Neuronal stem cell (in vitro differentiated cells): ENCODE measurements around the gene NUDT3.

Experiments used
- DNase-seq: peaks from one replicate; pipeline ENCODE4 v3.0.0-alpha.2; 2013; ENCODE audit warnings: low spot score
- H2AFZ ChIP-seq: one replicate; pipeline ENCODE4 v1.6.1; 2013; ENCODE audit warnings: mild to moderate bottlenecking, low read length, inconsistent platforms
- H2AK5ac ChIP-seq: 2 replicates; pipeline ENCODE4 v1.6.1; 2013; ENCODE audit warnings: low read depth, mild to moderate bottlenecking, inconsistent platforms, low read length, moderate library complexity, mixed read lengths
- H2BK120ac ChIP-seq: 2 replicates; pipeline ENCODE4 v1.6.1; 2013; ENCODE audit warnings: low read depth, mild to moderate bottlenecking, inconsistent platforms, low read length, moderate library complexity, mixed read lengths
- H2BK12ac ChIP-seq: one replicate; pipeline ENCODE4 v1.6.1; 2013; ENCODE audit warnings: low read length, inconsistent platforms
- H2BK15ac ChIP-seq: 2 replicates; pipeline ENCODE4 v1.6.1; 2013; ENCODE audit warnings: mild to moderate bottlenecking, low read length, inconsistent platforms, mixed read lengths
- H2BK5ac ChIP-seq: one replicate; pipeline ENCODE4 v1.6.1; 2013; ENCODE audit warnings: inconsistent platforms, mild to moderate bottlenecking, low read length, moderate library complexity
- H3K14ac ChIP-seq: one replicate; pipeline ENCODE4 v1.6.1; 2013; ENCODE audit warnings: low read length, inconsistent platforms
- H3K18ac ChIP-seq: 2 replicates; pipeline ENCODE4 v1.6.1; 2013; ENCODE audit warnings: low read length, inconsistent platforms
- H3K23ac ChIP-seq: 2 replicates; pipeline ENCODE4 v1.6.1; 2013; ENCODE audit warnings: low read depth, mild to moderate bottlenecking, mixed read lengths, low read length, inconsistent platforms; ENCODE audit not compliant: poor library complexity
- H3K27ac ChIP-seq: replicated peaks from 3 replicates; pipeline ENCODE4 v1.5.1; 2013; ENCODE audit warnings: low read length, inconsistent platforms
- H3K27me3 ChIP-seq, 3 experiments: 2 replicates each; pipeline ENCODE4 v1.6.1; 2013; ENCODE audit warnings: low read length in 3 of 3, mild to moderate bottlenecking in 2 of 3, inconsistent platforms in 1 of 3, low read depth in 1 of 3, mixed read lengths in 1 of 3, moderate library complexity in 1 of 3; ENCODE audit not compliant: control insufficient read depth in 3 of 3, insufficient read depth in 3 of 3
- H3K36me3 ChIP-seq, 2 donors: replicated peaks in 1 of 2; 2 replicates each; pipeline ENCODE4 v1.6.1; 2013; ENCODE audit warnings: low read length in 2 of 2; ENCODE audit not compliant: control insufficient read depth in 2 of 2, insufficient read depth in 2 of 2
- H3K4ac ChIP-seq: 2 replicates; pipeline ENCODE4 v1.6.1; 2013; ENCODE audit warnings: inconsistent platforms, mild to moderate bottlenecking, low read length, moderate library complexity
- H3K4me1 ChIP-seq, 2 donors: 1 replicate in 1 of 2; 2 replicates in 1 of 2; pipeline ENCODE4 v1.6.1; 2013; ENCODE audit warnings: low read length in 2 of 2, low read depth in 1 of 2; ENCODE audit not compliant: control insufficient read depth in 2 of 2, insufficient read depth in 1 of 2
- H3K4me2 ChIP-seq: one replicate; pipeline ENCODE4 v1.6.1; 2013; ENCODE audit warnings: mild to moderate bottlenecking, low read length, inconsistent platforms; ENCODE audit not compliant: insufficient read depth, poor library complexity, severe bottlenecking
- H3K4me3 ChIP-seq, 2 donors: 2 replicates each; pipeline ENCODE4 v1.5.1; 2013; ENCODE audit warnings: low read length in 2 of 2, mild to moderate bottlenecking in 2 of 2, inconsistent platforms in 1 of 2, moderate library complexity in 1 of 2
- H3K79me1 ChIP-seq: one replicate; pipeline ENCODE4 v1.6.1; 2013; ENCODE audit warnings: low read depth, mild to moderate bottlenecking, inconsistent platforms, low read length, moderate library complexity
- H3K9ac ChIP-seq: one replicate; pipeline ENCODE4 v1.6.1; 2013; ENCODE audit warnings: mild to moderate bottlenecking, low read depth, low read length, inconsistent platforms; ENCODE audit not compliant: poor library complexity
- H3K9me3 ChIP-seq, 2 donors: replicated peaks in 1 of 2; 2 replicates each; pipeline versions ENCODE3 to v1.6.1; 2013; ENCODE audit warnings: low read length in 2 of 2, mild to moderate bottlenecking in 2 of 2, inconsistent platforms in 1 of 2, low read depth in 1 of 2, mixed read lengths in 1 of 2, moderate library complexity in 1 of 2; ENCODE audit not compliant: control insufficient read depth in 2 of 2, insufficient read depth in 1 of 2
- H4K8ac ChIP-seq: one replicate; pipeline ENCODE4 v1.6.1; 2013; ENCODE audit warnings: low read depth, mild to moderate bottlenecking, inconsistent platforms, low read length, moderate library complexity
- H4K91ac ChIP-seq: one replicate; pipeline ENCODE4 v1.6.1; 2013; ENCODE audit warnings: low read length, low read depth, mild to moderate bottlenecking, inconsistent platforms; ENCODE audit not compliant: poor library complexity
- WGBS, 2 donors: extraction: QIAGEN DNeasy Blood & Tissue Kit; methylation state at CpG; one replicate each; pipeline ENCODE4 v1.1.7; 2013; ENCODE audit warnings: missing lambda C conversion rate in 2 of 2, mixed read lengths in 1 of 2; ENCODE audit not compliant: insufficient read length in 2 of 2, insufficient replicate concordance in 1 of 2; ENCODE audit errors: extremely low coverage in 2 of 2; 5-methylcytosine and 5-hydroxymethylcytosine counted together

NUDT3 gene

GRCh38 chr6:34321821-34322220 lies 70.6 kb downstream of the NUDT3 start:
- H3K4ac ChIP-seq, result no peak overlapping the region
- H3K27me3 ChIP-seq, result no peaks in the 10 kb centered on the region
- no CpG with 5 or more reads among the region's 5 CpGs for WGBS, 2 donors
- peaks cover 0 to 4% of the 10 kb centered on the region in 2 donors for H3K4me1 ChIP-seq
- H4K91ac ChIP-seq, result no peak overlapping the region
- no peak overlapping the region for H2BK5ac ChIP-seq
- H3K9ac ChIP-seq, result no peak overlapping the region
- no peak overlapping the region for H2BK120ac ChIP-seq
- DNase-seq, result no peak
- H4K8ac ChIP-seq, result no peak overlapping the region
- no peak overlapping the region for H3K4me2 ChIP-seq
- H3K9me3 ChIP-seq, result no peaks in the 10 kb centered on the region
- no peak overlapping the region for H3K23ac ChIP-seq
- no peak overlapping the region for H2BK15ac ChIP-seq
- no peak overlapping the region for H3K18ac ChIP-seq
- no peak overlapping the region for H2BK12ac ChIP-seq
- H2AK5ac ChIP-seq, result no peak overlapping the region
- no peak overlapping the region for H2AFZ ChIP-seq
- H3K36me3 ChIP-seq, result peaks cover 0 to 13% of the 10 kb centered on the region in 2 donors
- H3K14ac ChIP-seq, result no peak overlapping the region
- H3K4me3 ChIP-seq, result no peak overlapping the region
- H3K79me1 ChIP-seq, result peaks cover 4% of the 10 kb centered on the region
- no peak overlapping the region for H3K27ac ChIP-seq

GRCh38 chr6:34319471-34319885 lies 73.0 kb downstream of the NUDT3 start:
- Histone ChIP-seq H3K27ac (no peak overlapping the region), H3K4me2 (no peak overlapping the region), H2BK12ac (no peak overlapping the region), H3K4me1 (no peaks in the 10 kb centered on the region), H2BK5ac (no peak overlapping the region), H3K27me3 (no peaks in the 10 kb centered on the region), H3K9me3 (no peaks in the 10 kb centered on the region), H2BK15ac (no peak overlapping the region), H3K14ac (no peak overlapping the region), H3K23ac (no peak overlapping the region), H2AFZ (no peak overlapping the region), H3K18ac (no peak overlapping the region), H4K8ac (no peak overlapping the region), H2BK120ac (no peak overlapping the region), H2AK5ac (no peak overlapping the region), H3K4ac (no peak overlapping the region), H3K9ac (no peak overlapping the region), H3K36me3 (peaks cover 0 to 13% of the 10 kb centered on the region in 2 donors), H3K79me1 (peaks cover 4% of the 10 kb centered on the region), H3K4me3 (no peak overlapping the region), H4K91ac (no peak overlapping the region)
- no CpG with 5 or more reads among the region's 4 CpGs for WGBS, 2 donors
- no peak for DNase-seq

GRCh38 chr6:34318499-34319470 lies 73.7 kb downstream of the NUDT3 start:
- Histone ChIP-seq H3K4me1 (no peaks in the 10 kb centered on the region), H2BK5ac (no peak overlapping the region), H3K23ac (no peak overlapping the region), H3K27ac (no peak overlapping the region), H3K4me3 (no peak overlapping the region), H3K14ac (no peak overlapping the region), H3K36me3 (peaks cover 0 to 13% of the 10 kb centered on the region in 2 donors), H4K8ac (no peak overlapping the region), H4K91ac (no peak overlapping the region), H3K4me2 (no peak overlapping the region), H3K9ac (no peak overlapping the region), H3K27me3 (no peaks in the 10 kb centered on the region), H2BK12ac (no peak overlapping the region), H3K4ac (no peak overlapping the region), H2AFZ (no peak overlapping the region), H2BK15ac (no peak overlapping the region), H2AK5ac (no peak overlapping the region), H3K9me3 (no peaks in the 10 kb centered on the region), H3K18ac (no peak overlapping the region), H3K79me1 (peaks cover 4% of the 10 kb centered on the region), H2BK120ac (no peak overlapping the region)
- WGBS, 2 donors, result no CpG with 5 or more reads among the region's 4 CpGs
- DNase-seq, result no peak

GRCh38 chr6:34317882-34318498 lies 74.5 kb downstream of the NUDT3 start:
- no peak overlapping the region for H2BK5ac ChIP-seq
- no peaks in the 10 kb centered on the region for H3K4me1 ChIP-seq
- WGBS, 2 donors, result no CpG with 5 or more reads among the region's 3 CpGs
- H2BK12ac ChIP-seq, result no peak overlapping the region
- H3K4me2 ChIP-seq, result no peak overlapping the region
- no peak overlapping the region for H4K91ac ChIP-seq
- H3K4me3 ChIP-seq, result no peak overlapping the region
- H3K18ac ChIP-seq, result no peak overlapping the region
- H2AFZ ChIP-seq, result no peak overlapping the region
- no peak overlapping the region for H2BK15ac ChIP-seq
- no peak for DNase-seq
- H4K8ac ChIP-seq, result no peak overlapping the region
- peaks cover 4% of the 10 kb centered on the region for H3K79me1 ChIP-seq
- H2AK5ac ChIP-seq, result no peak overlapping the region
- H3K9ac ChIP-seq, result no peak overlapping the region
- H3K27ac ChIP-seq, result no peak overlapping the region
- H3K9me3 ChIP-seq, result no peaks in the 10 kb centered on the region
- no peak overlapping the region for H2BK120ac ChIP-seq
- peaks cover 0 to 9% of the 10 kb centered on the region in 2 donors for H3K36me3 ChIP-seq
- no peak overlapping the region for H3K4ac ChIP-seq
- H3K27me3 ChIP-seq, result no peaks in the 10 kb centered on the region
- no peak overlapping the region for H3K23ac ChIP-seq
- H3K14ac ChIP-seq, result no peak overlapping the region
